Ascending aorta (tissue), 2 donors: ENCODE results near the gene NXPE3. TPM values are rescaled to one million over a fixed set of nuclear protein-coding genes. Genes with fewer than 3 reads are reported as not detected.

Experiments
- DNase-seq, 2 donors: peaks; one replicate each; pipeline ENCODE4 v3.0.0-alpha.2; 2019; ENCODE audit warnings: low spot score in 2 of 2
- H3K27ac ChIP-seq, 2 donors: fragments of 200-600 bp; sonication (generic); one replicate each; pipeline ENCODE4 v1.5.1; 2016 to 2017; ENCODE audit warnings: mild to moderate bottlenecking in 1 of 2
- H3K27me3 ChIP-seq: fragments of 200-600 bp; sonication (generic); one replicate; pipeline ENCODE4 v1.5.1; 2017
- H3K36me3 ChIP-seq, 2 donors: fragments of 200-600 bp; sonication (generic); one replicate each; pipeline ENCODE4 v1.5.1; 2016
- H3K4me1 ChIP-seq, 2 donors: fragments of 200-600 bp; sonication (generic); one replicate each; pipeline ENCODE4 v1.5.1; 2016 to 2017; ENCODE audit warnings: mild to moderate bottlenecking in 1 of 2
- H3K4me3 ChIP-seq, 2 donors: fragments of 200-600 bp; sonication (generic); one replicate each; pipeline ENCODE4 v1.5.1; 2016 to 2017; ENCODE audit warnings: mild to moderate bottlenecking in 1 of 2
- H3K9me3 ChIP-seq, 2 donors: fragments of 200-600 bp; sonication (generic); one replicate each; pipeline ENCODE4 v1.5.1; 2016
- CTCF ChIP-seq, 3 experiments: fragments of 200-600 bp in 2 of 3; fragments of 450-650 bp in 1 of 3; sonication (generic) in 2 of 3; IDR thresholded peaks; one replicate each; pipeline ENCODE4 v1.5.1; 2016 to 2019; ENCODE audit warnings: antibody characterized with exemption in 3 of 3, mild to moderate bottlenecking in 1 of 3, moderate library complexity in 1 of 3
- intact Hi-C: fragments of 100-400 bp; cut with DNase I; formaldehyde crosslinking; loops from one replicate; pipeline ENCODE4 v1.15.1; 2023
- total RNA-seq: library from RNA; depleted of rRNA; stranded (reverse); fragments of >200 nt; gene quantifications from one replicate; pipeline ENCODE4 v1.1.0, GENCODE V29; 2016

Gene NXPE3
- total RNA-seq, 1 donor from 2014 or later, result 25.8 TPM

GRCh38 chr3:101796077-101796680, 17.2 kb downstream of the NXPE3 start:
- Histone ChIP-seq H3K27ac (no peak overlapping the region), H3K4me3 (no peak overlapping the region), H3K9me3 (peaks cover 0 to 4% of the 10 kb centered on the region in 2 donors), H3K4me1 (no peaks in the 10 kb centered on the region), H3K27me3 (no peaks in the 10 kb centered on the region), H3K36me3 (peaks cover 27 to 38% of the 10 kb centered on the region in 2 donors)
- intact Hi-C loops, result no loop called here
- TF ChIP-seq CTCF (IDR thresholded peaks at IDR 0.05), result no peak
- DNase-seq, result no peak

- no peak overlapping the region for H3K4me3 ChIP-seq
- DNase-seq, result no peak
- no peaks in the 10 kb centered on the region for H3K9me3 ChIP-seq
- peaks cover 3 to 17% of the 10 kb centered on the region in 2 donors for H3K36me3 ChIP-seq
- intact Hi-C loops, result no loop called here
- peaks cover 0 to 4% of the 10 kb centered on the region in 2 donors for H3K4me1 ChIP-seq
- no peak for TF ChIP-seq CTCF (IDR thresholded peaks at IDR 0.05)
- H3K27me3 ChIP-seq, result no peaks in the 10 kb centered on the region
- H3K27ac ChIP-seq, result no peak overlapping the region
Observed at GRCh38 chr3:101801174-101801573, 22.2 kb downstream of the NXPE3 start.

- Histone ChIP-seq H3K4me3 (no peak overlapping the region), H3K4me1 (peaks cover 0 to 7% of the 10 kb centered on the region in 2 donors), H3K27me3 (no peaks in the 10 kb centered on the region), H3K36me3 (peaks cover 3 to 17% of the 10 kb centered on the region in 2 donors), H3K9me3 (no peaks in the 10 kb centered on the region), H3K27ac (no peak overlapping the region)
- intact Hi-C loops, result no loop called here
- TF ChIP-seq CTCF (IDR thresholded peaks at IDR 0.05), result no peak
- DNase-seq, result no peak
Observed at GRCh38 chr3:101802179-101802578, 23.2 kb downstream of the NXPE3 start.

- Histone ChIP-seq H3K27me3 (no peaks in the 10 kb centered on the region), H3K27ac (no peak overlapping the region), H3K36me3 (peaks cover 3 to 19% of the 10 kb centered on the region in 2 donors), H3K4me1 (peaks cover 0 to 7% of the 10 kb centered on the region in 2 donors), H3K9me3 (no peaks in the 10 kb centered on the region), H3K4me3 (no peak overlapping the region)
- TF ChIP-seq CTCF (IDR thresholded peaks at IDR 0.05), result peak; percentile 70 to 81 (median 75)
- intact Hi-C loops, result no loop called here
- DNase-seq, result no peak
Observed at GRCh38 chr3:101803173-101803782, 24.3 kb downstream of the NXPE3 start.

- peaks cover 3 to 19% of the 10 kb centered on the region in 2 donors for H3K36me3 ChIP-seq
- no peaks in the 10 kb centered on the region for H3K27me3 ChIP-seq
- H3K4me3 ChIP-seq, result no peak overlapping the region
- intact Hi-C loops, result no loop called here
- H3K4me1 ChIP-seq, result peaks cover 0 to 8% of the 10 kb centered on the region in 2 donors
- H3K9me3 ChIP-seq, result no peaks in the 10 kb centered on the region
- H3K27ac ChIP-seq, result no peak overlapping the region
- no peak for DNase-seq
- no peak for TF ChIP-seq CTCF (IDR thresholded peaks at IDR 0.05)
Observed at GRCh38 chr3:101803939-101804338, 24.9 kb downstream of the NXPE3 start.
